GM12875 (cell line): ENCODE data around the gene BACE2.

Experiments used
- H3K4me3 ChIP-seq: one replicate; pipeline ENCODE4 v1.5.1; 2011; ENCODE audit warnings: low read depth, low read length, control low read depth
- TF ChIP-seq, protein P1 (sequence below): IDR thresholded peaks from 2 replicates; pipeline ENCODE4 v1.5.1; 2011; ENCODE audit warnings: low read depth, mild to moderate bottlenecking, control low read depth, inconsistent platforms, low read length, moderate library complexity, borderline replicate concordance; ENCODE audit not compliant: insufficient read depth

Gene BACE2

DNA sequence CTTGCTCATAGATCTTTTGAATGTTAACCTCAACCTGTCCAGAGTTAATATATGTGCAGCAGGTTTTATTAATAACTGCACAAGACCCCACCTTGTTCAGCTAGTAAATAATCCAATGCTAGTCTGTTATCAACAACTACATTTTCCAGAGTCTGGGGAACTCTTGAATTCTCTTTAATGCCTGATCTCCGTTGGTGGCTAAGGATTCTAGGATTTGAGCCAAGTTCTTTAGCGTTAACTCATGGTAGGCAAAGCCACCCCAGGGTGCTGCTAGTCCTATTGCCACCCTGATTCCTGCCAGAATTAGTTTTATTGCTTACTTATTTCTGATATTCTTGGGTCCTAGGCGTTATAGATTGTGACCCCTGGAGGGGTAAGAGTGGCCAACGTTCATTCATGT, 12.8 kb downstream of the BACE2 start:
- H3K4me3 ChIP-seq, result no peak overlapping the region
- TF ChIP-seq, protein P1, sequence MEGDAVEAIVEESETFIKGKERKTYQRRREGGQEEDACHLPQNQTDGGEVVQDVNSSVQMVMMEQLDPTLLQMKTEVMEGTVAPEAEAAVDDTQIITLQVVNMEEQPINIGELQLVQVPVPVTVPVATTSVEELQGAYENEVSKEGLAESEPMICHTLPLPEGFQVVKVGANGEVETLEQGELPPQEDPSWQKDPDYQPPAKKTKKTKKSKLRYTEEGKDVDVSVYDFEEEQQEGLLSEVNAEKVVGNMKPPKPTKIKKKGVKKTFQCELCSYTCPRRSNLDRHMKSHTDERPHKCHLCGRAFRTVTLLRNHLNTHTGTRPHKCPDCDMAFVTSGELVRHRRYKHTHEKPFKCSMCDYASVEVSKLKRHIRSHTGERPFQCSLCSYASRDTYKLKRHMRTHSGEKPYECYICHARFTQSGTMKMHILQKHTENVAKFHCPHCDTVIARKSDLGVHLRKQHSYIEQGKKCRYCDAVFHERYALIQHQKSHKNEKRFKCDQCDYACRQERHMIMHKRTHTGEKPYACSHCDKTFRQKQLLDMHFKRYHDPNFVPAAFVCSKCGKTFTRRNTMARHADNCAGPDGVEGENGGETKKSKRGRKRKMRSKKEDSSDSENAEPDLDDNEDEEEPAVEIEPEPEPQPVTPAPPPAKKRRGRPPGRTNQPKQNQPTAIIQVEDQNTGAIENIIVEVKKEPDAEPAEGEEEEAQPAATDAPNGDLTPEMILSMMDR, result no peak

DNA sequence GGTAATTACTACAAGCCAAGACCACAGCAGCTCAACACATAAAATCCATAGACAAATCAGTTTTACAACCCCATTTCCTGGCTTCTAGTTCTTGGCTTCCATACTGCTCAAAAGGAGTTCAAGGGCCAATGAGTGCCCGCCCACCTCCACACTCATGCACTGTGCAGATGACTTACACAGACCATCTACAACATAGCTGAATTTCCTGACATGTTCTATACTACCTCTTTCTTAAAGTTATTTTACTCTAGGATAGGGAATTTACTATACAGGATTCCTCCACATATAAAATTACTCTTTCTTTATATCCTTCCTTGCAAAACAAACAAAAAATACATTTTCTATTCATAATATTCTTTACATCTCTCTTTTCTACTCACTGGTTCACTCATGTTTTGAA, 14.6 kb downstream of the BACE2 start:
- TF ChIP-seq, protein P1, result no peak
- H3K4me3 ChIP-seq, result no peak overlapping the region

DNA sequence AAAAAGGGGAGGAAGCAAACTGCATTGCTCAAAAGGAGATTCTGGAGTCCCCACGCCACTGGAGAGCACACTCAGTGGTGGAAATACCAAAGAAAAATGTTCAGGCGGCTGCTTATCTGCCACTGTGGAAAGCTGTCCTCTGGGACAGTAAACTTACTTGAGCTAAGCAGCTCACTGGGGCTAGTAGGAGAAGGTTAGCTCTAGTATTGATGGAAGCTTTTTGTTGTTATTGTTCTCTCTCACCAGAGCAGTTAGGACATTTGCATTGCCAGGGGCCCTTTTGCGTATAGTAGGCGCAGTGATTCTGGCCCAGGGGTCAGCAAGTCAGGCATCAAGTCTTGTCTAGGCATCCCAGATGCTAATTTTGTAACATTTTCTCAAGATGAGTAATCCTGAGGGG, 15.6 kb downstream of the BACE2 start:
- no peak overlapping the region for H3K4me3 ChIP-seq
- TF ChIP-seq, protein P1, result no peak

DNA sequence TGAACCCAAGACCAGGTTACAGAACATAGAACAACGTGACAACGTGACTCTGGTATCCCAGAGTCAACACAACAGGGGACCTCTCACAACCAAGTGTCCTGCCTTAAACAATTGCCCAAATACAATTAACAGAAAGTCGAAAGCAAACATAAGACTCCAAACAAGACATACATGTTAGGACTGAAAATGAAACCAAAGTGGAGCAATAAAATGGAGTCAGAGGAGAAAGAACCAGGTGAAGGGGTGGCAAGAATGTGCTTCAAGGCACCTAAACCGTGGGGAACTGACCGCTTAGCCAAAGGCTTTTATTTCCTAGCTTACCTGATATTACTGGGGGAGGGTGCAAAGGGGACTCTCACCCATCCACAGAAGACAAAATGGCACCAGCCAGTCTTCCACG, 17.8 kb downstream of the BACE2 start:
- TF ChIP-seq, protein P1, result no peak

DNA sequence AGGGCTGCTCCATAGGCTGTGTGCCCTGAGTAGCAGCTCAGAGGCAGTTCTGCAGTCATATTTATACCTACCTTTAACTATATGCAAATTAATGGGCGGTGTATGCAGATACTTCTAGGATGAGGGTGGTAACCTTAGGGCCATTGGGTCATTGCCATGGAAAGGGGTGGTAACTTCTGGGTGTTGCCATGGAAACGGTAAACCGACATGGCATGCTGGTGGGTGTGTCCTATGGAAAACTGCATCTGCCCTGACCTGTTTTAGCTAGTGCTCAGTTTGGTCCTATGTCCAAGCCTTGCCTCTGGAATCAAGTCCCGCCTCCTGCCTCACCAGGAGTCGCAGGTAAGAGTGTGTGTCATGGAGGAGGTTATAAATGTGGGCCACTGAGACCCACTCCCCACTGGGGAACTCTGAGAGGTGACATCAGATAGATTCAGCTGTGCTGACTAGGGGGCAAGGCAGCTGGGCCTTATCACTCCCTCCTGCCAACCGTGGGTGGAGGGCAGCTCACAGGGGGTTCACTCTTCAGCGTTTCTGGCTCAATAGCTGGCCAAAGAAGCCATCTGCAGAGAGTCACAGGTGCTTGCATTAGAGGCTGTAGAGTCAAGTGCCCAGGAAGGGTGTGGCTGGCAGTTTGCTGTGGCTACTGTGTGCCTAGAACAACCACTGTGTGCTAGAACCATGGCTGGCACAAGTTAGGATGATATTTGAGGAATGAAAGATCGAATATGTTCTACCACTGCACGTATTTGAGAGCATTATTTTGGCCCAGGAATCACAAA, 19.0 kb downstream of the BACE2 start:
- TF ChIP-seq, protein P1, result no peak
- no peak overlapping the region for H3K4me3 ChIP-seq

More for the DNA sequence above, 17.8 kb downstream of the BACE2 start:
- no peak overlapping the region for H3K4me3 ChIP-seq

DNA sequence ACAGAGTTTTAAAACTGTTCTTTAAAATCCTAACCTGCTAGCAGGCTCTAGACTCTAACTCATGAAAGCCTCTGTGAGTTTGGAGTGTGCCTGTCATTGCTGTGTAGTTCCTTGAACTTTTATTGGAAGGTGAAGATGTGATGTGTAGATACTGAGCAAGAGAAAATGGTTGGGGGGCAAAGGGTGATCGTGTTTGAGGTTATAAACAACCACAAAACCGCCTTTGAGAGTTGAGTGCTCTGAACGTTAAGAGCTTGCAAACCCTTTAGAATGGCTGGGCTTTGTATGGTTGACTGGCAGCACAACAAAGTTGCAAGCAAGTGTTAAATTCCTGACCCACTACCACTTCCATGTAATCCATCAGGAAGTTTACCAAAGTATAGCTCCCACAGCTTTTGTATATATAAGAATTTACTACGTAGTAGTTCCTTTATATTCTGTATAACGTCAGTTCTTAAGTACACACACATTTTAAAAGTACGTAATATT, 19.6 kb downstream of the BACE2 start:
- TF ChIP-seq, protein P1, result no peak
- H3K4me3 ChIP-seq, result no peak overlapping the region

DNA sequence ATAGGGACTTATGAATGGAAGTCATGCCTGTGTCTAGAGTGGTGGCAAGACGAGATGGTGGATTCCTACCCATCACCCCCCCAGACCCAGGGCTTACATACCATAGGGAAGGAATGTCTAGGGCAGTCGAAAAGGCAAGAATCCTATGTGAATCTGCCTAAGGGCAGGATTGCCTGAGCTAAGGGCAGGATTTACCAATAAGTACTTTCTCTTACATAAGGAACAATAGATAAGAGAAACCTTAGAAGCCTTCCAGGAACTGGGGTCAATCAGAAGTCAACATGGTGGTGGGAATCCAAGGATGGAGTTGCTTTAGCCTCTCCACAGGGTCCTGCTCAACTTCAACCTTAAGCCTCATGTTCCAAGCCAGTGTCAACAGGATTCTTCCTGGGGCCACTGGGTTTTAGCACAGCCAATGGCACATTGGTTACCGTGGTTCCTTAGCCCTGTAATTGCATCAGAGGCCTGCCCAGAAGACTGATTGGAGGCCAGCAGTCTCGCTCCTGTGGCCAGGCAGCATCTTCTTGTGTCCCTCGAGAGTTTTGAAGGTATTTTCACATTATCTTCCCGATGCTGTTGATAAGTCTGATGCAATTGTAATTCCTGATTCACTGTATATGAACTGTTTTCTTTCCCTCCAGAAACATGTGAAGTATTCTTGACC, 20.7 kb downstream of the BACE2 start:
- no peak overlapping the region for H3K4me3 ChIP-seq
- TF ChIP-seq, protein P1, result no peak
